Stimulated activated CD8-positive, alpha-beta memory T cell treated with anti-CD3 and anti-CD28 coated beads, Interleukin-2, amount 100 ng/mL, for 1 hour (primary cell): Measurements from ENCODE around the gene EXD3.
"Not testable (repeated sequence)": the region's sequence is repeated elsewhere in the genome, so short reads cannot be mapped to it uniquely, and the experiment has no call there.

Experiments
- DNase-seq, 2 donors: peaks; one replicate each; pipeline ENCODE4 v3.0.0-alpha.2; 2020; ENCODE audit warnings: low read depth in 2 of 2

The EXD3 gene

DNA sequence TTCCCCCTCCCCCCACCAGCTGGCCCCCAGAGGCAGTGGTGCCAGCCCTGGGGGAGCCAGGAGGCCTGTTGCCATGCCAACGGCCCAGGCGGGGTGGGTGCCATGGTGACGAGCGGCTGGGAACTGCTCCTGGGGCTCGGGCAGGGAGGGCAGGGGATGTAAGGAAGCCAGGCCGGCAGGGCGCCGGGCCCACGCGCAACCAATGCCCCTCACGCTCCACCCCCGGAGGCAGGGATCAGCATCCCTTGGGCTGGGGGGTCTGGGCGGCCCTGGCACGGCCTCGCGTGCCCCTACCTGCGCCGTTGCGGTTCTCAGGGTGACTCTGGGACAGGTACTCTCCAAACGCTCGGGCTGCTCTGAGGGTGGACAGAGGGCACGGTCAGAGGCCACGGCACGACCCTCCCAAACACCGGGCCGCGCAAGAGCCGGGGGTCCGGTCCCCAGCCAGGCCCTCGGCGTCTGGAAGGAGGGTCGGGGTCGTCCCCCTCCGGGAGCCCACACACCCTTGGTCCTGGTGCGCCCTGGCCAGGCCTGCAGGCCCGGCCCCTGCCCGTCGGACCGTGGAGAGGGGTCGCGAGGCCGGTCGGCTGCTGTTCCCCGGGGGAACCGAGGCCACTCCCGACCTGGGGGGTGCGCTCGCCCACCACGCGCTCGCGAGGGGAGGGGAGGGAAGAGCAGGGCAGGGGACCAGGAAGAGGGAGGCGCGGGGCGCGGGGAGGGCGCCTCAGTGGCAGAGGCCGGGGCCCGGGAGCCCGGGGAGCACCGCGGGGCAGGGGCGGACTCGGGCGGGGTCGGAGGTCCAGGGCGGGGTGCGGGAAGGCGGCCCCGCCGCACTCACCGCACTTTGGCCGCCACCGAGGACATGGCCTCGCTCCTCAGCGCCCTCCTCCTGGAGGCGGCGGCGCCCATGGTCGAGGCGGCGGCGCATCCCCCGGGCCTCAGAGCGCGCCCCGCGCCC, 35.5 kb upstream of the EXD3 start:
- no peak for DNase-seq

DNA sequence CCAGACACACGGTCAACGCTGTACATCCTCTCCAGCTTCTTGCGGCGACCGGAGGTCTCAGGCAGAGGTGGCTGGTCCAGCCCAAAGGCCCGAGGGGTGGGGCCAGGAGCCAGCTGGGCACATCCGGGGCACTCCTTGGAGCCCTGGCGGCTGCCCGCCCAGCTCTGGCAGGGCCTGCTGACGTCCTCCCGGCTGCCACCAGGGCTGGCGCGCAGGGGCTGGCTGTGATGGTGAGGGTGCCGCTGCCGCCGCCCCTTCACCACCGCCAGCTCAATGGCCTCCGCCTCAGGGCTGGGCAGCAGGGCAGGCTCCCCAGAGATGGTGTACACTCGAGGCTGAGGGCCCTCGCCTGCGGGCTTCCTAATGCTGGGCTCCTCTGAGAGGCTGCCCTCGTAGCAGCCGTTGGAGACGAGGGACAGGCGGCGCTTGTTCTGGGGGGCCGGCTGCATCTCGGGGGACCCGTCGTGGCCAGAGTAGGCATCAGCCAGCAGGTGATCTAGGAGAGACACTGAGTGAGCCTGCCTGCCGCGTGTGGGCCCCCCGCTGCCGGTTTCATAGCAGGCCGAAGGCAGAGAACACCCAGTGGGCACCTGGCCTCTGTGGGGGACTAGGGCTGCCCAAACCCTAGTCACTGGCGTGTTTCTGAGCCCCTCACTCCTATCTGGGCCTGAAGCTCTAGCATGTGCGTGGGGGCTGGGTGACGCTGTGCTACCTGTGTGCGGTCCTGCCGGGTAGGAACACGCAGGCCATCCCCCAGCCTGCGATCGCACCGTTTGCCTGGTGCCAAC, 34.6 kb upstream of the EXD3 start:
- no peak for DNase-seq

DNA sequence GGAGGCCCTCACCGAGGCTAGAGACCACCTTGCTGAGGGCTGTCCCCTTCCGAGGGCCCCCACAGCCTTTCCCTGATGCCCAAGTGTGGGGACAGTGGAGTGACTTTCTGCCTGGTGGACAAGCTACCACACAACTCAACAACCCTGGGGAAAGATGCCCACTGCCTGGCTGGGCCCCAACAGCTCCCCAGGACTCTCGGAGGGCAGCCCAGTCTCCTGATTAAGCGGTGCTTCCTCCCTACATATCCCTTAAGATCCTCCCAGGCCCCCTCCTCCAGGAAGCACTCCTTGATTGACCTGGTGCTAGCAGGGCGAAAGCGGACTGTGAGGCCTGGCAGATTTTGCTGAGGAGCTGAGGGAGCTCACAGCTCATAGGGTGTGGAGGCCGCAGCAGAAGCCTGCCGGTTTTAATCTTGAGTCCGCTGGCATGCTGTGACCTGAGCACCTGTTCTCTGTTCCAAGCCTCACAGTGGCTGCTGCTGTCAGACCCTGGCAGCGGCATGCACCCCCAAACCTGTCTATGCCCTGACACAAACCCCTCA, 34.0 kb upstream of the EXD3 start:
- DNase-seq, result no peak

DNA sequence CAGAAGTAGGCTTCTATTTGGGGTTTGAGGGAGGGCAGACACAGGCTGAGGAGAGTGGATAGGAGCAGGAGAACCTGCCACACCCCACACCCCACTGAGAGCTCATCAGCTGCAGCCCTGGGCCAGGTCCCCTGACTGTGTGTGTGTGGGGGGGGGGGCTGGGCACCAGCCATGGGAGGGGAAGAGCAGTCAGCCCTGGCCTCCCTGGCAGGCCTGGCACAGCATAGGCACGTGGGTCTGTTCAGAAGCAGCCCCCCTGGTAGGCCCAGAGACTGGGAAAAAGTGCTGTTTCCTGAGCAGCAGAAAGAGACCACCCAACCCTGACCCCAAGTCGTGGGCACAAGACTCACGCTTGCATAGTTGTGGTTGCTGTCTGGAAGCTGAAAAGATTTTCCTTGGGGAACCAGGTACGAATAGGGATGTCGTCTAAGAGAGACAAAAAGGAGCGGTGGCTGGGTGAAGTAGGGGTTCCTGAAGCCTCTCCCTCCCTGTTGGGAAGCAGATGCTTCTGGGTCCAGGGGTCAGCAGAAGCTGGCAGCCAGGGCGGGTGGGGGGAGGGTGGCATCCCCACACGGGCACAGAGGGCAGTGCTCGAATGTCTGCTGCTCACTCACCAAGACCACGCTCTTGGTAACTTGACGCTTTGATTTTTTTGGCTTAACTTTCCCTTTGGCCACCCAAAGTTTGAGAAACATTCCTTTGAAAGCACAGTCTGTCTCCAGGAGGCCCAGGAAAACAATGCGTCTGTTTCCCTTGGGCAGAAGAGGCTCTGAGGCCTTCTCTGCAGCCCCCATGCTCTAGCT, 33.3 kb upstream of the EXD3 start:
- no peak for DNase-seq

DNA sequence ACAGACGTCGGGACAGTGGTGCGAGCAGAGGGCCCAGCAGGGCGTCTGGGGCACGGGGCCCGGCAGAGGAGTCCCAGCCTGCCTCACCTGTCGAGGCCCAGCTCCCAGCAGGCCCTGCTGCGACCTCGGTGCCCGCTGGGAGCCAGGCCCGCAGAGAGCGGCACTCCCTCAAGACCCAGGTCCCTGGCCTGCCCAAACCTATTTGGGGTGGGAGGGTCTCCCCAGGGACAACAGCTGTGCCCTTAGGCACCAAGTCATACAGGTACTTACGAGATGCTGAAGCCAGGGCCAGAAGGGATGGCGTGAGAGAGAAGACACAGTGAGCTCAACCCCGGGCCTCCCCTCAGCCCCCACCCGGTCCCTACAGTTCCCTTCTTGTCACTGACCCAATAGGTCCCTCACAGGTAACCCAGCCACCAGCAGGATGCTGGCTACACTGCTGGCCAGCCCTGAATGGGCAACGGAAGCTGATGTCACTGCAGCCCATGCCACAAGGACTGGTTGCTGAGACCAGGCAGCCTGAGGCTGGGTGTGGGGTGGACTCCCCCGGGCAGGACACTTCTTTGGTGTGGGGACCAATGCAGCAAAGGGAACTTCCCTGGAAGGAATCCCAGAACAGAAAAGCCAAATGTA, 32.5 kb upstream of the EXD3 start:
- no peak for DNase-seq

DNA sequence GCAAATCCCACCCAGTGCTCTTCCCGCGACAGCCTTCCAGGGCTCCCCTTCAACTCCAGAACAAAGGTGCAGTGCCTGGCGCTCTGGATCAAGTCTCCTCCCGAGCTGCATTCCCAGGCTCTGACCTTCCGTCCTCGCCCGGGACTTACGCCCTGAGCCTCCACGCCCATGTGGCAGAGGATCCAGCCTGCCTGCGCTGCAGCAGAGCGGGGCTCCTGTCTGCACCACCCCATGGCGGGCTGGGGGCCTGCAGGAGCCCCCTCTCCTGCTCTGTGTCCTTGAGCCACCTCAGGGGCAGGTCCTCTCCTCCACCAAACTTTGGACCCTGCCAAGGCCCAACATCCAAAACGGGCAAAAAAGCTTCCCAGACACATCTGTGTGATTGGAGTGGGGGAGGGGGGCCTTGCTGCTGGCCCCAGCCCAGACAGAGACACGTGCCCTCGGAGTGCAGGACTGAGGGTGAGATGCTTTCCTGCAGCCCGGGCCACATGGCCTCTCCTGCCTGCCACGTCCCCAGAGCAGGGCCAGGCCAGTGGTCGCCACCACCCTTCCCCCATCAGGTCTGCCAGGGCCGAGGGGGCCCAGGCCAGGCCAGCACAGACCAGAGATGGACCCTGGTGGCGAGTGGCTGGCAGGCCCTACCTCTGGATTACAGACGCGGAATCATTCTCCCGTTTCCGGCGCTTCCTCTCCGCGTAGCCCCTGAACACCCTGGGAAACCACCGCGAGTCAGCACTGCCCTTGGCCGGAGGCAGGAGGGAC, 31.8 kb upstream of the EXD3 start:
- DNase-seq, result no peak

DNA sequence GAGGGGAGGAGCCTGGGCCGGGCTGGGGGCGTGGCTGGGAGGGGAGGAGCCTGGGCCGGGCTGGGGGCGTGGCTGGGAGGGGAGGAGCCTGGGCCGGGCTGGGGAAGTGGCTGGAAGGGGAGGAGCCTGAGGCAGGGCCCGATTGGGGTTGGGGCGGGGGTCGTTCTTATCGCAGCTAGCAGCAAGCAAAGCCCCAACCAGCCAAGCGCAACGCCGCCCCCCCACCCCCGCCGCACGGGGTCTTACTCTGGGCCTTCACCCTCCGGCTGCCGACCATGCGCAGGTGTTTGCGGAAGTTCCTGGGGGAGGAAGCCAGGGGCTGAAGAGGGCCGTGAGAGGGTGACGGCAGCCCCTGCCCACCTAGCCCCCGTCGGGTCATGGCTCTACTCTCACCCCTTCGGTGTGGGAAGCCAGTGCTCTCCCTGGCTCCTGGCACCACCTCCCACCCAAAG, 31.2 kb upstream of the EXD3 start:
- DNase-seq, result no peak

DNA sequence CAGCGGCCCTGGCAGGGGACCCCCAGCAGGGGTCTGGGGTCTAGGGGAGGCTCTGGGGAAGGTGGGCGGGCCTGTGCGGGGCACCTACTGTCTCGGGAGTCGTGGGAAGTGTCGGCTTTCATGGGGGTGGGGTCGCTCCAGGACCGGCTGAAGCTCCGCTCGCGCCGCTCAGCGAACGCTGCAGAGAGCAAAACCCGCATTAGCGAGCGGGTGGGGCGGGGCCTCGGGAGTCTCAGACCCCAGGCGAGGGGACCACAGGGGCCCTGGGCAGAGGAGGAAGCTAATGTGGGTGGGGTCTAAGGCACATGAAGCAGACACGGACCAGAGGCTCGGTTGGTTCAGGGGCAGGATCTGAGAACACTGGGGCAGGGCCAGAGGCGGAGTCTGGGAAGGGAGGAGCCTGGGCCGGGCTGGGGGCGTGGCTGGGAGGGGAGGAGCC, 30.7 kb upstream of the EXD3 start:
- DNase-seq, result no peak

DNA sequence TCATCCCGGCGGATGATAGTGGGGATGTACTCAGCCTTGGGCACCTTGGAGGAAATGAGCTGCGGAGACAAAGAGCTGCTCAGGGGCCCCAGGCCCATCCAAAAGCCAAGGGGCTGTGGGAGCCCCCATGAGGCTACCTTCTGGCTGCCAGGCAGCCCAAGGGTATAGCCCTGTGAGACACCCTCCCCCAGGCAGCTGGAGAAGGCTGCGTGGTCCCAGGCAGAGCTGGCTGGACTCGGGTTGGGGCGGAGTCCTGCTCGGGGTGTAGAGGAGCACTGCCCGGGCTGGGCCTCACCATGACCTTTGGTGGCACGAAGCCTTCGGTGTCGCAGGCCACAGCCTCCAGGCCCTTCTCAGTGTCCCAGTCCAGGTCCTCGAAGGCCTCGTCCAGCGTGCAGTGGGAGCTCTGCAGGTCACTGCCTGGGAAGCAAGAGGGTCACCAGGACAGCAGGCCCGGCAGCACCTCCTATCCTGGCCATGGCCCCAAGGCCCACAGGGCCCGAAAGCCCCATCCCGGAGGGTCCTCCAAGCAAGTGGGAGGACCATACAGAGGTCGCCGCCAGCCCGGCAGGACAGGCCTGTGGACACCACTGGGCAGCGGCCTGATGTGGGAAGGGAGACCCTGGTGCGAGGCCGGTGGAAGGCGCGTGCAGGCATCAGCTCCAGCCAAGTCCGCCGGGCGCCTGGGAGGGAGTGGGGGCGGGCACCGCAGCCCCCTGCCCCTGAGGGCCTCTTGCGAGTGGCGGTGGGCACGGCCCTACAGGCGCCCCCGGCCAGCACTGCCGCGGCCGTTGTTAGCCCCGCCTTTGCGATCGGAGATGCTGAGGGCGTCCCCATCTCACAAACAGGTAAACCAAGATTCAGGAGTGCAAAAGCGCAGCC, 30.0 kb upstream of the EXD3 start:
- DNase-seq, result no peak

DNA sequence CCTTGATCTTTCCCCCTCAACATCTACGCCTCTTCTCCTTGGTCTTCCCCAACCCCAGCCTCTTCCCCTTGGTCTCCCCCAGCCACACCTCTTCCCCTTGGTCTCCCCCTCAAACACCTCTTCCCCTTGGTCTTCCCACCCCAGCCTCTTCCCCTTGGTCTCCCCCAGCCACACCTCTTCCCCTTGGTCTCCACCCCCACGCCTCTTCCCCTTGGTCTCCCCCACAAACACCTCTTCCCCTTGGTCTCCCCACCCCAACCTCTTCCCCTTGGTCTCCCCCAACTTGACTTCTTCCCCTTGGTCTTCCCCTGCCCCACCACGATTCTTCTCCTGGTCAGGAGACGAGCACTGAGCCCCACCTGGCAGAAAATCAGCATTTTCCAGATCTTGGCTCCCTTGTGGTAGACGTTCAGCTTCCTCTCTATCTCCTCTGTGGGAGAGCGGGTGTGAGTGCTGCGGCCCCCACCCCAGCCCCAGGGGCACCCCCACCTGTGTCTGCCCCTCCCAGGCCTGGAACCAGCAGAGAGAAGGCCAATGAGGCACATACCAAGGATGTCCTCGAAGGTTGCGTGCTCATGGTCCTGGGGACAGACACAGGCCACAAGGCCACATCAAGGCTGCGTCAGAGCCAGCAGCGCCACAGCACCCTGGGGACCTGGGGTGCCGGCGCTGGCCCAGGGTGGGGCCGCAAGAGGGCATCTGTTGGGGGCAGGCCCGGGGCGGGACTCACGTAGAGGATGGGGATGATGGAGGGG, 29.2 kb upstream of the EXD3 start:
- no peak for DNase-seq

DNA sequence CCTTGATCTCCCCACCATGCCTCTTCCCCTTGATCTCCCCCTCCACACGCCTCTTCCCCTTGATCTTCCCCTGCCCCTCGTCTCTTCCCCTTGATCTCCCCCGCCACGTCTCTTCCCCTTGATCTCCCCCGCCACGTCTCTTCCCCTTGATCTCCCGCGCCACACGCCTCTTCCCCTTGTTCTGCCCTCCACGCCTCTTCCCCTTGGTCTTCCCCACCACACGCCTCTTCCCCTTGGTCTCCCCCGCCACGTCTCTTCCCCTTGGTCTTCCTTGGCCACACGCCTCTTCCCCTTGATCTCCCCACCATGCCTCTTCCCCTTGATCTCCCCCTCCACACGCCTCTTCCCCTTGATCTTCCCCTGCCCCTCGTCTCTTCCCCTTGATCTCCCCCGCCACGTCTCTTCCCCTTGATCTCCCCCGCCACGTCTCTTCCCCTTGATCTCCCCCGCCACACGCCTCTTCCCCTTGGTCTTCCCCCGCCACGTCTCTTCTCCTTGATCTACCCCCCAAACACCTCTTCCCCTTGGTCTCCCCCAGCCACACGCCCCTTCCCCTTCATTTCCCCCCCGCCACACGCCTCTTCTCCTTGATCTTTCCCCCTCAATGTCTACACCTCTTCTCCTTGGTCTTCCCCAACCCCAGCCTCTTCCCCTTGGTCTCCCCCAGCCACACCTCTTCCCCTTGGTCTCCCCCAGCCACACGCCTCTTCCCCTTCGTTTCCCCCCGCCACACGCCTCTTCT, 28.5 kb upstream of the EXD3 start:
- not testable (repeated sequence) for DNase-seq

DNA sequence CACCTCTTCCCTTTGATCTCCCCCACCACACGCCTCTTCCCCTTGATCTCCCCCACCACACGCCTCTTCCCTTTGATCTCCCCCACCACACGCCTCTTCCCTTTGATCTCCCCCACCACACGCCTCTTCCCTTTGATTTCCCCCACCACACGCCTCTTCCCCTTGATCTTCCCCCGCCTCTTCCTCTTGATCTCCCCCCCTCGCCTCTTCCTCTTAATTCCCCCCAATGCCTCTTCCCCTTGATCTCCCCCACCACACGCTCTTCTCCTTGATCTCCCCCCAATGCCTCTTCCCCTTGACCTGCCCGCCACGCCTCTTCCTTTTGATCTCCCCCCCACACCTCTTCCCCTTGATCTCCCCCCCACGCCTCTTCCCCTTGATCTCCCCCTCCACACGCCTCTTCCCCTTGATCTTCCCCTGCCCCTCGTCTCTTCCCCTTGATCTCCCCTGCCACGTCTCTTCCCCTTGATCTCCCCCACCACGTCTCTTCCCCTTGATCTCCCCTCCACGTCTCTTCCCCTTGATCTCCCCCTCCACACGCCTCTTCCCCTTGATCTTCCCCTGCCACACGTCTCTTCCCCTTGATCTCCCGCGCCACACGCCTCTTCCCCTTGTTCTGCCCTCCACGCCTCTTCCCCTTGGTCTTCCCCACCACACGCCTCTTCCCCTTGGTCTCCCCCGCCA, 27.7 kb upstream of the EXD3 start:
- not testable (repeated sequence) for DNase-seq

DNA sequence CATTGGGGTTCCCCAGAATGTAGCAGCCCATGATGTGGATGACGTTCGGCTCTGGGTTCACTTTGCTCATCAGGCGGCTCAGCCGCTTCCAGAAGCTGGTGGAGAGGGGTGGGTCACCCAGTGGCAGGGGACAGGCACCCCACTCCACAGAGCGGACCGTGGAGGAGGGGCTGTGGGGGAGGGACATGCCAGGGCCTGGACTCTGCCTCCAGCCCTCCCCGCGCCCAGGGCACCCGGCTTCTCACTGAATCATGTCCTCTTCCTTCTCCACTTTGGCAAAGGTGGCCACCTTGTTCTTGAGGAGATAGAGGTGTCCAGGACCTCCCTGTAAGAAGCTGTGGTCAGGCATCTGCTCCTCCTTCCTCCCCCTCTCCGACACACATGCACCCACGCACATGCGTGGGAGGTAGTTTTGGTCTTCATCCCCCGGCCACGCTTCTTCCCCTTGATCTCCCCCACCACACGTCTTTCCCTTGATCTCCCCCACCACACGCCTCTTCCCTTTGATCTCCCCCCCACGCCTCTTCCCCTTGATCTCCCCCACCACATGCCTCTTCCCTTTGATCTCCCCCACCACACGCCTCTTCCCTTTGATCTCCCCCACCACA, 27.1 kb upstream of the EXD3 start:
- DNase-seq, result peak in 1 of 2 donors; percentile 36

DNA sequence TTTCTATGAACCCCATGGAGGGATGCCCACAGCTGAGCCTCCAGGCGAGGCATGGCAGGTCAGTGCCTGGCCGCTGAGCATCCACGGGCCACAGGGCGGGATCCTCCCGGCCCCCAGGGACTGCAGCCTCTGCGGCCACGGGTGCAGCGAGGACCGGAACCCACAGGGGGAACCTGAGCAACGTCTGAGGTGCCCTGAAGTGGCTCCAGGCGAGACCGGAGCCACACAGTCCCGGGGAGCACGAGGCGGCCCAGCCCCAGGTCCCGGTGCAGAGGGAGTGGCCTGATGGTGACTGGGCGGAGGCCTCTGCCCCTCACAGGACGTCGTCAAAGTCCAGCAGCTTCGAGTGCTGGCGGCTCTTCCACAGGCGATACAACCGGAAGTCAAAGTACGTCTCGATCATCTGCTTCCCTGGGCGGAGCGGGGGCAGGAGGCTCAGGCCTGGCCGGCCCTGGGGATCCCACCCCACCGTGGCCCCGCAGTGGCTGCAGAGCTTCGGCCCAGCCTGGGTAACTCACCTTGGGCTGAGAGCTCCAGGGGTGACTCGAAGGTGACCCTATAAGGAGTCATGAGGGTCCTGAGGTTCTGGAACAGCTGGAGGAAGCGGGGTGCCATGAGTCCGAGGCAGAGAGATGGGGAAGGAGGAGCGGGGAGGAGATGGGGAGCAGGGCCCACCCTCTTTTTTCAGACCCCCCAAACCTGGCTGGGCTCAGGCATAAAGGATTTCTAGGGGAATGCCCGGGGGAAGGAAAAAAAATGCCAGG, 26.3 kb upstream of the EXD3 start:
- DNase-seq, result no peak

DNA sequence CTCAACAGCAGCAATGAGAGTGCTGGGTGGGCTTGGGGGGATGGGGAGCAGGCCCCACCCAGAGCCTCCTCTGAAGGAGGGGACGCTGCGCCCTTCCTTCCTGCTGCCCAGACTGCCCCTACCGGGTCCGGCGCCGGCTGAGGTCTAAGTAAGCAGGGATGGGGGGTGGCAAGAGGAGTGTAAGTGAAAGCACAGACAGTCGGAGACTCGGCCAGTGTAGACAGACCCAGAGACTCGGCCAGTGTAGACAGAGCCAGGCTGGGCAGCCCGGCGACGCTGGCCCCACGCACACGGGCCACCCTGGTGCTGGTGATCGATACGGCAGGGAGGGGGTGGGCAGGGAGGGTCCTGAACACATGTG, 25.6 kb upstream of the EXD3 start:
- no peak for DNase-seq
